ENCODE results near the gene STARD3.

Gene STARD3

DNA sequence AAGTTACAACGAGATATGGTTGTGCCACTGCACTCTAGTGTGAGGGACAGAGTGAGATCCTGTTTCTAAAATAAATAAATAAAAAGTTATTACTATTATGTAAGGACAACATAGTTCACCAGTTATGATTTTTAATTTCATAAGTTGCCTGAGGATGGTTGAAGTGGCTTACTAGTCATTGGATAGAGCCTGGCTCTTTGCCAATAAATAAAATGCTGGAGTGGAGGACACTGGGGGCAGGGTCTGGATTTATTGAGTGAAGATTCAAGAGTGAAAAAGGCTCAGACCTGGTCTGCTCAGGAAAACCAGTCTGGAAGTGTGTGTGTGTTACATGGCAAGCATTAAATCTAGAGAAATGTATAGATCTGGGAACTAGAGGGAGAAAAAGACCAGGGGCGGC is 2.1 kb downstream of the STARD3 start:
- DNase-seq, result no peak

DNA sequence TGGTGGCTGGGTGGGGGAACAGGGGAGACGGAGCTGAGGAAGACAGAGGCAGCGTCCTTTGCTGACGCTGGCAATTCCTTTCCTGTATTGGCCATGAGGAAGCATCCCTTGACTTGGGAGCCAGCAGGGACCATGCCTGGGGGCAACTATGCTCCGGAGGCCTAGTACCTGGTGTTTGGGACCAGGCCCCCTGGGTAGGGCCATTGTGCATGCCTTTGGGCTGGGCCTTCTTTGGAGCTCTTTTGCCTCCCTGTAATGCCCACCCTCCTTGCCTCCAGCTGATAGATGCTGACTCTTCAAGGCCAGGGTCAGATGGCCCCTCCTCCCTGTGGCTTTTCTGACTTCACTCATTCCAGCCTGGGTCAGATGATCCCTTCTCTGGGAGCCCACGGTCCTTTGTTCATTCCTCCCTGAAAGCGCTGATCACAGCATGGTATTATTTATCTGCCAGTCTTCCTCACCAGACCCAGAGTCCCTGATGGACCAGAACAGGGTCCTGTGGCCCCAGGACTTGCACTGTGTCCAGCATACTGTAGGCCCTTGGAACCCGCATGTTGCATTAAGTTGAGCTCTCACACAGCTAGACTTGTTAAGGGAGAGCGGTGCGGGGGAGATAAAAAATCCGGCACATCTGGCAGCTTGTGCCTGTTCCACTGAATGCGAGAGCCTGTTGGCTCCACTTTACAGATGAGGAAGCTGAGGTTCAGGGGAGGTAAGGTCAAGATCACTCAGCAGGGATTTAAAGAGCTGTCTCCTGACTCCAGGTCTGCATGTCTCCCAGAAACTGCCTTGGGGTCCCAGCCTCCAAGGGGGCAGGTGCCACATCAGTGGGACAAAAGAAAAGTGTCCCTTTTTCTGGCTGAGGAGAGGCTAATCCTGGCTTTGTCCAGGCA is 2.9 kb downstream of the STARD3 start:
- DNase-seq, result no peak

DNA sequence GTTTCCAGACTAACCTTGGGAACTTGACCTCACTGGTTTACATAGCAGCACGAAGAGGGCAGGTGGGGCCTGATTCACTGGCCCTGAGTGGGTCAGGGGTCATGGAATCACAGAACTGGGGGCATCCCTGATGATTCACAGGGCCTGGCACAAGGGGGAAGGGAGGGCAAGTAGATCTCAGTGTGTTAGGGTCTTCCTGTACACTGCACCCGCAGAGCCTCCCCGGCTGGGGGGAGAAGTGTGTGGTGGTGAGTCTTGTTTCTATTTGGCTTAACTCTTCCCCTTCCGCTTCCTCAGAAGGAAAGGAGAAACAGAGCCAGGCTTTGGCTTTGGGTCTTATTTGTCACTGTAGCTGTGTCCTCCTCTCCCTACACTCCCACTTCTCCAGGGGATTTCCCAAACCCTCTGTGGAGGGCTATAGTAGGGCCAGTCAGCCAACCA is 3.7 kb downstream of the STARD3 start:
- no peak for DNase-seq

DNA sequence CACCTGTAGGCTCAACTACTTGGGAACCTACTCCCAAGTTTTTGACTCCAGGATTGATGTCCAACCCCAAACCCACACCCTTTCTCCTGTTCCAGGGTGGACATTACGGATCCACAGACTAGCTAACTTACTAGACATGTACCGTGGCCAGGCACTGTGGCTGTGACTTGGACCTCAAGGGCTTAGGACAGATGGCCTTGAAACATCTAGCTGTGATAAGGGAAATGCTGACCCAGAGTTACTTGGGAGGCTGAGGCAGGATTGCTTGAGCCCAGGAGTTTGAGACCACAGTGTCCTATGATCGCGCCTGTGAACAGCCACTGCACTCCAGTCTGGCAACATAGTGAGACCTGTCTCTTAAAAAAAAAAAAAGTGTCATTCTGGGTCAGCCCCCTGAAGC is 4.2 kb downstream of the STARD3 start:
- no peak for DNase-seq

DNA sequence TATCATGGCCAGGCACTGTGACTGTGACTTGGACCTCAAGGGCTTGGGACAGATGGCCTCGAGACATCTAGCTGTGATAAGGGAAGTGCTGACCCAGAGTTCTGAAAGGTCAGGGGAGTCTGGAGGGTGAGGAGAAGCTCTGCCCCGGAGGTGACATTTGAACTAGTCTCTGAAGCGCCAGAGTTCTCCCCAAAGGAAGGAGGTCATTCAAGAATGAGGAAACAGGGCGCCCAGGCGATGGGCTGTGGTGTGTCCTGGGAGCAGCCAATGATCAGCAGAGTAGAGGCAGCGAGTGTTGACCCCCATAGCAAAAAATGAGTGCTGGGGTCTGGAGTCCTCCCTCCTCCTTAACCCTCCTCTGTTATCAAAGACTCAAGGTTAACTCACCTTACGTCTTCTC is 4.9 kb downstream of the STARD3 start:
- no peak for DNase-seq

DNA sequence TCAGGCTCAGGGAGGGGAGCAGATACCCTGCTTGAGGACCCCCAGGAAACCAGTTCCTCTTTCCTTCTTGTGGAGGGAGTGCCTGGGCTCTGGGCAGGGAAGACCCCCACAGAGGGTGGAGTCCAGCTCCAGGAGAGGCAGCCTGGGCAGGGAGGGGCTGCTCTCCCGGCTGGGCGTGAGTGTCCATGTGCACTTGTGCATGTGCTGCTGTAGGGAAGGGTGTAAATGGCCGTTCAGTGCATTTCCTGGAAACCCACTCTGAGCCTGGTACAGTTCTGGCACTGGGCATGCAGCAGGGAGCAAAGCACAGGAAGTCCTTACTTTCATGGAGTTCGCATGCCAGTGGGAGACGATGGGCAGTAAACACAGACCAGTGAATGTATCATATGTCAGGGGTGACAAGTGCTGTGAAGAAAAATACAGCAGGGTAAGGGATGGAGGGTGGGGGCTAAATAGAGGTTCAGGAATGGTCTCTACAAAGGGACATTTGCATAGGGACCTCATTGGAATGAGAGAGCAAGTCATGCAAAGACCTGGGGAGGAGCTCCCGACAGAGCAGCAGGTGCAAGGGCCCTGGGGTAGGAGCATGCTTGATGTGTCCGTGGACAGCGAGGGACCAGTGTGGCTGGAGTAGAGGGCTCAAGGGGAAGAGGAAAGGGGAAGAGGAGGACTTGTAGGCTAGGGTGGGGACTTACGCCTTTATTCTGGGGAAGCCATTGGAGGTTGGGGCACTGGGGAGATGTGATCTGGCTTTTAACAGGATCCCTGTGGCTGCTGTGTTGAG is 5.5 kb downstream of the STARD3 start:
- DNase-seq, result no peak

DNA sequence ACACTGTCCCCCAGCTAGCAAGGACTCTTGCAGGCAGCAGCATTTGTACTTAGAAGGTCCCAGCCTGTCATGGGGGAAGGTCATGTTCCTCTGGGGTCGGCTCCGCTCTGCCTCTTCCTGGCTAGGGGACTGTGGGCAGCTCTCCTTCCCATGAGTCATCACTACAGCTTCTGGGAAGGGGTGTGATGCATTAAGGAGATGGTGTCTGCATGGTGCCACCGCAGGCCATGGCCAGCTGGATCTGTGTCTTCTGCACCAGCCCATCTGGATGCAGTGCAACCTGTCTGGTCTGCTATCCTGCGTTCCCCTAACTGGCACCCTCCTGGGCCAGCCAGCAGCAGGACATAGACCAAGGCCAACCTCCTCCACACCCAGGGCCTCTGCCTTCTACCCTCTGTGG is 6.3 kb downstream of the STARD3 start:
- no peak for DNase-seq

DNA sequence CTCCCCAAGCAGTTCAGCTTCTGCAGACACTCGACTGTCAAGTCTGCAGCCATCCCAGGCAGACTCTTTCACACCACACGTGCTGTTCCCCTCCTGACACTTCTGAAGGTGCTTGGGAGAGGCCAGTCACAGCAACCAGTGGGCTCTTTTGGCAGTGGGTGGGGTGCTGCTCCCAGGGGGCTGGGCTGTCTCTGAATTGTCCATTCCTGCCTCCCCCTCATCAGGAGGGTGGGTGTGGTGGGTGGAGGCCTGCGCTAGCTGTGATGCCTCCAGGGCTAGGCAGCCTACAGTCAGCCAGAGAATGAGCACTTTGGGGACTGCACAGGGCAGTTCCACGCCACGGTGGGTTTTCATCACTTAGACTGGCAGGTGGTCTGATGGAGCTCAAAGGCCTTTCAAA is 10.3 kb downstream of the STARD3 start:
- DNase-seq, result no peak

DNA sequence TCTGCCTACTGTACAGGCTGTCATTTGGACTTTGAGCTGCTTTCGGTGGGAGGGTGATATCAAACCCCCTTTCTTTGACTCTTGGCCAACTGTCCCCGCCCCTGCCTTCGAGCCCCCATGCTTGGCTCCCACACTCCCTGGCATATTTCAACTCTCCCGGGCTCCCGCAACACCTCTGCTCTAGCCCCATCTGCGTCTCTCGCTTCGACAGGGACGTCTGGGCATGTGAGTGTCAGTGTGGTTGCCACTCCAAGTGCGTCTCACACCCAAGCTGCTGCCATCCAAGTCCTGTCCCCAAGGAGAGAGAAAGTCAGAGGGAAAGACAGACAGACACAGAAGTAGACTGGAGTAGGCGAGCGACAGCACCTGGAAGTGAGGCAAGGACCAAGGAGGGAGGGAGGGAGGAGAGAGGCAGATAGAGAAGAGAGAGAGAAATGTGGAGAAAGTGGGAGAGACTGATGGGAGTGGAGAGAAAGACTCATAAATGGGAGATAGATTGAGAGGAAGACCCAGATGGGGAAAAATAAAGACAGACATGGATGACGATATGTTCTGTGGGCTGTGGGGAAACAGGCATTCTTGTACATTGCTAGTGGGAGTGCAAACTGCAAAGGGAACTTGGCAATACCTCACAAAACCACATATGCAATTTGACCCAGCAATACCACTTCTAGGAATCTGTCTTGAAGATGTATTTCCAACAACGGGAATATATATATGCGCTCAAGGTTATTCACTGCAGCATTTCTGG is 11.8 kb downstream of the STARD3 start:
- DNase-seq, result no peak

DNA sequence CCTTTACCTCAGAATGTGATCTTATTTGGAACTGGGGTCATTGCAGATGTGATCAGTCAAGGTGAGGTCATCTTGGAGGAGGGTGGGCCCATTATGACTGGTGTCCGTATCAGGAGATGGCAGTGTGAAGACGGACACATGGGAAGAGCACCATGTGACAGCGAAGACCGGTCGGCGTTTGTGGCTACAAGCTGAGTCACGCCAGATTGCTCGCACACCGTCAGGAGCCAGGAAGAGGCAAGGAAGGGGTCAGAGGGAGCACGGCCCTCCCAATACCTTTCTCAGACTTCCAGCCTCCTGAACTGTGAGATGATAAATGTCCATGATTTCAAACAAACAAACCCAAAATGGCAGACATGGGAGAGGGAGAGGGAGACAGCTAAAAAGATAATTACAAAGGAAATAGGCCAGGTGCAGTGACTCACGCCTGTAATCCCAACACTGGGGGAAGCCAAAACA is 13.2 kb downstream of the STARD3 start:
- DNase-seq, result peak; percentile 50

DNA sequence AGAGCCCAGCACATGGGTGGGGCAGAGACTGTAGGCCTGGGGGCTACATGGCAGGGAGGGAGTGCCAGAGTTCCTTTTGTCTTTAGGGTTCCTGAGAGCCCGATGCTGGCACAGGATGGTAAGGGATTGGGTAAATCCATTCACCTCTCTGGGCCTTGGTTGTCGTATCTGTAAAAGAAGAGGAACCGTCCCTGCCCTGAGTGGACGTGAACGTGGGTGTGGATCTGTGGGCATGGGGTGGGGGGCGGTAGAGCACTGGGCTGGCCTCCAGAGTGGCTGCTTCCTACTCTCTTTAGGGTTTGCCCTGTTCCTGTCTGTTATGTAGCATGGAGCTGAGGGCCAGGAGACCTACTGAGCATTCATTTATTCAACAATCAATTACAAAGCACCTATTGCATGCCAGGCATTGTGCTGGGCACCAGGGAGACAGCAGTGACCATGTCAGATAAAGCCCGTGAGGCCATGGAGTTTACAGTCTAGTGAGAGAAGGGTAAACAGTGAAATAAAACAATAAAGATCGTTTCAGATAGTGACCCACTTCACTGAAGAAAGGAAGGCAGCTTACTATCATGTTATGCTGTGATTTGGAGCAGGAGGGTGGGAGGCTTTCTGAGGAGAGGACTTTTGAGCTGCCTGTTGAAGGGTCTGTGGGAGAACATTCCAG is 15.1 kb downstream of the STARD3 start:
- no peak for DNase-seq

DNA sequence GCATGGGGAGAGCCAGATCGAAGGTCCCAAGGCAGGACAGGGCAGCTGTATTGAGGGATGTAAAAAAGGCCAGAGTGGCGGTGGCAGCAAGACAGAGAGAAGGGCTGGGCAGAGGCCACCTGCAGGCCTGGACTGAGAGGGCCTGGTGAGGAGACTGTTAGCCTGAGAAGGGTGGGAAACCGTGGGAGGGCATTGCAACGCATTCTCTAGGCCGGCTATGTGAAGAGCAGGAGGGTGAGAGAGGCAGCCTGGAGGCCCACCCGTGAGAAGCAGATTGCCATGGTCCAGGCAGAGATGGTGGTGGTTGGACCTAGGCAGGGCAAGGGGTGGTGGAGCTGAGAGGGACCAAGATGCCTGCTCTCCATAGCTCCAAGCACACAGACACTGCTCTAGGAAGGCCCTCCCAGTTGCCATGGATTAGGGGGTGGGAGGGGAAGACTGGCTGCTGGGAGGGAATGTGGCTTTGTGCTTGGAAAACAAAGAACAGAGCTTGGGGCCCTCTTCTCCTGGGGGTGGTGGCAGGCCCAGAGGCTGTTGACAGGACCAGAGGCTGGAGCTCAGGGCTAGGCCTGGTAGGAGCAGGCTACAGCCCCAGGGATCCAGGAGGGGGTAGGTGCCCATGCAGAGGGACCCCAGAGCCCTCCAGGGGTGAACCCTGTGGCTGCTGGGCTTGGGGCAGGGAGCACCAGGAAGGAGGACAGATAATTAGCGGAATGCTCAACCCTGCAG is 15.8 kb downstream of the STARD3 start:
- DNase-seq, result no peak

DNA sequence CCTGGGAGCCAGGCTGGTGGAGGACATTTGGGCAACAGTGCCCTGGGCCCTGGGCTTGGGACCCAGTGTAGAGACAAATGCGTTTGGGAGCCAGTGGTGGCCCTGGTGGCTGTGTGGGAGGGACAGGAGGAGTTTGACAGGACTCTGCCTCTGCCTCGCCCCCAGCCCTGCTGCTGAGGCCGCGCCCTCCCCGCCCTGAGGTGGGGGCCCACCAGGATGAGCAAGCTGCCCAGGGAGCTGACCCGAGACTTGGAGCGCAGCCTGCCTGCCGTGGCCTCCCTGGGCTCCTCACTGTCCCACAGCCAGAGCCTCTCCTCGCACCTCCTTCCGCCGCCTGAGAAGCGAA is 16.3 kb downstream of the STARD3 start:
- DNase-seq, result no peak

DNA sequence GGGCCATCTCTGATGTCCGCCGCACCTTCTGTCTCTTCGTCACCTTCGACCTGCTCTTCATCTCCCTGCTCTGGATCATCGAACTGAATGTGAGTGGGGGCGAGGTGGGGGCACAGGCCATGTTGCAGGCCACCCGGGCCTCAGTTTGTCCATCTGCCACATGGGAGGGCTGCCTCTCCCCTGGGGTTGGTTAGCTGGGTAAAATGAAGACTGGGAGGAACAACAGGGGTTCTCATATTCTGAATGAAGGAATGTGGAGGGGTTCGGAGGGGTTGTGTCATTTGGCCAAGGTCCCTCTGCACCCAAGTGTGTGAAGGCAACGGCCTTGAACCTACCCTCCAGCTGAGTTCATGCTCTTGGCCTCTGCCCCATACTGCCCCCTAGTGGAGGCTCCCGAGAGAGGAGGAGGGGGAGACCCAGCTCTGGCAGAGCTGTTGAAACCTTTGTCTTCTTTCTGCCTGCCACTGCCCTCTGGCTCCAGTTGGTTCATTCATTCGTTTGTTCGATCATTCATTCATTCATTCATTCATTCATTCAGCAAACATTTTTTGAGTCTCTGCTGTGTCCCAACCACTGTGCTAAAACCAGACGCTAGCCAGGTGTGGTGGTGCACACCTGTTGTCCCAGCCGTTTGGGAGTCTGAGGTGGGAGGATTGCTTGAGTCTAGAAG is 16.9 kb downstream of the STARD3 start:
- peak; percentile 32 for DNase-seq

DNA sequence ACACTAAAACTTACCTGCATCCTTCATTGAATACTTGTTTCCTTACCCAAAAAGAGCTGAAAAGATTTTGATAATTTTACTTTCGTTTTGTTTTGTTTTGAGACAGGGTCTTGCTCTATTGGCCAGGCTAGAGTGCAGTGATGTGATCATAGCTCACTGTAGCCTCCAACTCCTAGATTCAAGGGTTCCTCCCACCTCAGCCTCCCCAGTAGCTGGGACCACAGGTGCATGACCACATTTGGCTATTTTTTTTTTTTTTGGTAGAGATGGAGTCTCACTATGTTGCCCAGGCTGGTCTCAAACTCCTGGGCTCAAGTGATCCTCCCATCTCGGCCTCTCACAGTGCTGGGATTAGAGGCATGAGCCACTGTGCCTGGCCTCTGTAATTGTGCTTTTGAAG is 18.2 kb downstream of the STARD3 start:
- no peak for DNase-seq

DNA sequence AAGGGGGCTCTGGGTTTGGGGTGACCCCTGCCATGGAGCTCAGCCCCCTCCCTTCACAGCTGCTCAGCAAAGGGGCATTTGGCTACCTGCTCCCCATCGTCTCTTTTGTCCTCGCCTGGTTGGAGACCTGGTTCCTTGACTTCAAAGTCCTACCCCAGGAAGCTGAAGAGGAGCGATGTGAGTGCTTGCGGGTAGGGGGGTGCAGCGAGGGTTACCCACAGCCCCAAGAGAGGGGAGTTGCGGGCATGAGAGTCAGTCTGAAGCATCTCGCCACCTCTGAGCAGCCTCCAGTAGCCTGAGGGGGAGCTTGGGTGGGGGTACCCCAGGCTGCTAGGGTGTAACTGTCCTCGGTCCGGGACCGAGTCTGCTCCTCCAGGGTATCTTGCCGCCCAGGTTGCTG is 21.4 kb downstream of the STARD3 start:
- no peak for DNase-seq

DNA sequence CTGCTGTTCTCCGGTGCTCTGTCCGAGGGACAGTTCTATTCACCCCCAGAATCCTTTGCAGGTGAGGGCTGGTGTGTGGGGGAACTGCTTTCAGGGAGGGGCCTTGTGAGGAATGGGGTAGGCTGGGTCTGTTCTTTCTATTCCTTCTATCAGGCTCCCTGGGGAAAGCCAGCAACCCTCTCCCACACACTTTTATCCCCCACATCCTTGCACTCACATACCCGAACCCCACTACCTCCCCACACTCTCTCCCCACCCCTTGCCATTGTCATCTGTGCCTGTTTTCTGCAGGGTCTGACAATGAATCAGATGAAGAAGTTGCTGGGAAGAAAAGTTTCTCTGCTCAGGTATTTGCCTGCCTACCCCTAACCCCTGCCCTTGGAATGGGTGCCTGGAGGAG is 21.8 kb downstream of the STARD3 start:
- no peak for DNase-seq

DNA sequence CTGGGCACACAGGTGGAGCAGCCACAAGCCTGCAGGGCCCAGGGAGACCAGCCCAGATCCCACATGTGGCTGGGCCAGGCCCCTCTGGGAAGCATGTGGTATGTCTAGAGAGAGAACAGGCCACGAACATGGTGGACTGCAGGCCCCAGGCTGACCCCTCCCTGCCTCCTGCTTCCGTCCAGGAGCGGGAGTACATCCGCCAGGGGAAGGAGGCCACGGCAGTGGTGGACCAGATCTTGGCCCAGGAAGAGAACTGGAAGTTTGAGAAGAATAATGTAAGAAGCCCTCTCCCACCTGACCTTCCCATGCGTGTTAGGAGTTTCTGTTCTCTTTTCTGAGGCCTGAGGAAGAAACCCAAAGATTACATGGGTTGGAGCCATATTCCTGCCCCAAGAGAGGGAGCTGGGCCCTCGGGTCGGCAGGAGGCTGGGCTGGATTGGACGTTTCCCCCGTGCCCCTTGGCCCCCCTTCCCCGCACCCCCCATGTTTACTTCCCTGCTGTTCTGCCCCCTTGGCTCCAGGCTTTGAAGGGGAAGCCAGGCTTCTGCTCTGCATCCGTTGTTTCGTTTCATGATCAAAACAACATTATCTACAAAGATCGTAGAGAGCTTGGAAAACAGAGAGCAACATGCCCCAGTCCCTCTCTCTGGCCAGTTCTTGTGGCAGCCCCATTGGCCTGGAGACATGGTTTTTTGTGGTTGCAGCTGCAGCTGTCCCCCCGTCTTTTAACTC is 22.5 kb downstream of the STARD3 start:
- no peak for DNase-seq

DNA sequence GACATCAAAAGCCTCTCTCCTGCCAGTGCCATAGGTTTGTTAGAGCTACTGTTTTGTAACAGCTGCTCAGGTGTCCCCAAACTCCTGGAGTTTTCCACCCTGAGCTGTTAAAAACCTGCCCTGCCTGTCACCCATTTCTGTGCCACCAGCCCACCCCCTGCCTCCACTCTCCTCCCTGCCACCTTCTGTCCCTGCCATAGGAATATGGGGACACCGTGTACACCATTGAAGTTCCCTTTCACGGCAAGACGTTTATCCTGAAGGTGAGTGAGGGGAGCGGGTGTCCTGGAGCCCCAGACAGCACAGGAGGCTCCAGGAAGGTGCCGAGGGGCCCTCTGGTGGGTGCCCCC is 23.0 kb downstream of the STARD3 start:
- no peak for DNase-seq

DNA sequence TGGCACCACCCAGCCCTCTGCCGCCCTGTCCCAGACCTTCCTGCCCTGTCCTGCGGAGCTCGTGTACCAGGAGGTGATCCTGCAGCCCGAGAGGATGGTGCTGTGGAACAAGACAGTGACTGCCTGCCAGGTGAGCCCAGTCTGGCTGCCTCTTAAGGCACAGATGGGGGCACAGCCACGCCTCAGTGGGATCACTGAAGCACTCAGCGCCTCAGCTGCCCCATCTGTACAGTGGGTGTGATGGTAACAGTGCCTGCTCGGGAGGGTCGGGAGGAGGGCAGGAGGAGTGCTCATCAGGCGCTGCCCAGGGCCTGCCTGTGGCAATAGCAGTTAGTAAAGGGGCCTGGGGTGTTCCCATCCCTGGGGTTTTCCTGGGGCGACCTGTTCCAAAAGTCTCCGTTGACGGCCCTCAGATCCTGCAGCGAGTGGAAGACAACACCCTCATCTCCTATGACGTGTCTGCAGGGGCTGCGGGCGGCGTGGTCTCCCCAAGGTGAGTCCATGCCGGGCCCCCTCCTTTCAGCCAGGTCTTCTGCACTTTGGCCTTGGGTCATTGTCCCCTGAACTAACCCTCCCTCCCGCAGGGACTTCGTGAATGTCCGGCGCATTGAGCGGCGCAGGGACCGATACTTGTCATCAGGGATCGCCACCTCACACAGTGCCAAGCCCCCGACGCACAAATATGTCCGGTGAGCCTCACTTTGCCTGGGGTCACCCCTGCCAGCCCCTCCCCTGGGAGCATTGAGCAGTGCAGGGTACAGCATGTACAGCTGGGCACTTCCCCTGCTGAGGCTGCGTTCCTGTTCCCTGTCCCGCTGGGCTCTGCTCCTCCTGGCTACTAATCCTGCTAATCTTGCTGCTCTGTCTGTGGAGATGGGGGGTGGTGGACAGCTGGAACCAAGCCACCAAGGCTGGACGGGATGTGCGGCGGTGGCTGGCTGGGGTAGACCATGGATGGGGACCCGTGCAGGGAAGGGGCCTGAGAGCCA is 23.7 kb downstream of the STARD3 start:
- DNase-seq, result no peak

All from NCI-H146 (cell line).